ENCODE data around the gene FOXP1.

DNA sequence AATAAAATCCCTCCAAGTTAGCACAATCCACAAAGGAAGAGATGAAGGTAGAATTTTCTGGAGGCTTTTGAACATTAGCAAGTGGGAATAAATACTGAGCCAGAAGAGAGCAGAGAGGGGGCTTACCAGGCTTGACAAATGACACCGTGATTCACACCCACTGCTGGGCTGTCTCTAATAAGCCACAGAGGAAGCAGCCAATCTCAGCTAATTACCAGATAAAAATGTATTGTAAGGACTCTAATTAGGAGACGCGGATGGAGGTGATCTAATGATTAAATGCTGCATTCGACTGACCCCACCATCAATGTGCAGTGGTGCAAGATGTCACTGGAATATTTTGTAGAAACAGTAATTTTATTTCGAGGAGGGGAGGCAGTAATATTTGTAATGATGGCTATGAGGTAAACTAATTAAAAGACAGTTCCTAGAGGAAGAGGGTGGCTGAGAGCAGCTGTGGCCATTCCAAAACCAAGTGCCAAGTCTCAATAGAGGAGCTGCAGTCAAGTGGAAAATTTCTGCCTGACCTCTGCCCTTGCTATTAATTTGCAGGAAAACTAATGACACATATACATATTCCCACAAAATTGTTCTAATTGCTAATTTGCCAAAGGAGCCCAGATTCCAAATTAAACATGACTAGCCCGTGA lies 602.2 kb downstream of the FOXP1 start:
- TF ChIP-seq, protein P1, sequence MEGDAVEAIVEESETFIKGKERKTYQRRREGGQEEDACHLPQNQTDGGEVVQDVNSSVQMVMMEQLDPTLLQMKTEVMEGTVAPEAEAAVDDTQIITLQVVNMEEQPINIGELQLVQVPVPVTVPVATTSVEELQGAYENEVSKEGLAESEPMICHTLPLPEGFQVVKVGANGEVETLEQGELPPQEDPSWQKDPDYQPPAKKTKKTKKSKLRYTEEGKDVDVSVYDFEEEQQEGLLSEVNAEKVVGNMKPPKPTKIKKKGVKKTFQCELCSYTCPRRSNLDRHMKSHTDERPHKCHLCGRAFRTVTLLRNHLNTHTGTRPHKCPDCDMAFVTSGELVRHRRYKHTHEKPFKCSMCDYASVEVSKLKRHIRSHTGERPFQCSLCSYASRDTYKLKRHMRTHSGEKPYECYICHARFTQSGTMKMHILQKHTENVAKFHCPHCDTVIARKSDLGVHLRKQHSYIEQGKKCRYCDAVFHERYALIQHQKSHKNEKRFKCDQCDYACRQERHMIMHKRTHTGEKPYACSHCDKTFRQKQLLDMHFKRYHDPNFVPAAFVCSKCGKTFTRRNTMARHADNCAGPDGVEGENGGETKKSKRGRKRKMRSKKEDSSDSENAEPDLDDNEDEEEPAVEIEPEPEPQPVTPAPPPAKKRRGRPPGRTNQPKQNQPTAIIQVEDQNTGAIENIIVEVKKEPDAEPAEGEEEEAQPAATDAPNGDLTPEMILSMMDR (CRISPR knock-in tag; IDR thresholded peaks at IDR 0.05) = no peak
- TF ChIP-seq, protein P2, sequence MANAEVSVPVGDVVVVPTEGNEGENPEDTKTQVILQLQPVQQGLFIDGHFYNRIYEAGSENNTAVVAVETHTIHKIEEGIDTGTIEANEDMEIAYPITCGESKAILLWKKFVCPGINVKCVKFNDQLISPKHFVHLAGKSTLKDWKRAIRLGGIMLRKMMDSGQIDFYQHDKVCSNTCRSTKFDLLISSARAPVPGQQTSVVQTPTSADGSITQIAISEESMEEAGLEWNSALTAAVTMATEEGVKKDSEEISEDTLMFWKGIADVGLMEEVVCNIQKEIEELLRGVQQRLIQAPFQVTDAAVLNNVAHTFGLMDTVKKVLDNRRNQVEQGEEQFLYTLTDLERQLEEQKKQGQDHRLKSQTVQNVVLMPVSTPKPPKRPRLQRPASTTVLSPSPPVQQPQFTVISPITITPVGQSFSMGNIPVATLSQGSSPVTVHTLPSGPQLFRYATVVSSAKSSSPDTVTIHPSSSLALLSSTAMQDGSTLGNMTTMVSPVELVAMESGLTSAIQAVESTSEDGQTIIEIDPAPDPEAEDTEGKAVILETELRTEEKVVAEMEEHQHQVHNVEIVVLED (CRISPR knock-in tag; IDR thresholded peaks at IDR 0.05; ENCODE audit: borderline replicate concordance) = no peak
- TF ChIP-seq, protein P3, sequence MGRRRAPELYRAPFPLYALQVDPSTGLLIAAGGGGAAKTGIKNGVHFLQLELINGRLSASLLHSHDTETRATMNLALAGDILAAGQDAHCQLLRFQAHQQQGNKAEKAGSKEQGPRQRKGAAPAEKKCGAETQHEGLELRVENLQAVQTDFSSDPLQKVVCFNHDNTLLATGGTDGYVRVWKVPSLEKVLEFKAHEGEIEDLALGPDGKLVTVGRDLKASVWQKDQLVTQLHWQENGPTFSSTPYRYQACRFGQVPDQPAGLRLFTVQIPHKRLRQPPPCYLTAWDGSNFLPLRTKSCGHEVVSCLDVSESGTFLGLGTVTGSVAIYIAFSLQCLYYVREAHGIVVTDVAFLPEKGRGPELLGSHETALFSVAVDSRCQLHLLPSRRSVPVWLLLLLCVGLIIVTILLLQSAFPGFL (CRISPR knock-in tag; IDR thresholded peaks at IDR 0.05) = no peak
- TF ChIP-seq, protein P4, sequence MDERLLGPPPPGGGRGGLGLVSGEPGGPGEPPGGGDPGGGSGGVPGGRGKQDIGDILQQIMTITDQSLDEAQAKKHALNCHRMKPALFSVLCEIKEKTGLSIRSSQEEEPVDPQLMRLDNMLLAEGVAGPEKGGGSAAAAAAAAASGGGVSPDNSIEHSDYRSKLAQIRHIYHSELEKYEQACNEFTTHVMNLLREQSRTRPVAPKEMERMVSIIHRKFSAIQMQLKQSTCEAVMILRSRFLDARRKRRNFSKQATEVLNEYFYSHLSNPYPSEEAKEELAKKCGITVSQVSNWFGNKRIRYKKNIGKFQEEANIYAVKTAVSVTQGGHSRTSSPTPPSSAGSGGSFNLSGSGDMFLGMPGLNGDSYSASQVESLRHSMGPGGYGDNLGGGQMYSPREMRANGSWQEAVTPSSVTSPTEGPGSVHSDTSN (CRISPR knock-in tag; IDR thresholded peaks at IDR 0.05) = no peak
- TF ChIP-seq ZKSCAN8 (CRISPR knock-in tag; IDR thresholded peaks at IDR 0.05; ENCODE audit: borderline replicate concordance) (no peak), EP300 (IDR thresholded peaks at IDR 0.05; ENCODE audit: low read depth in 2 of 2, low read length in 2 of 2) (no peak), EP300 (CRISPR knock-in tag; IDR thresholded peaks at IDR 0.05; ENCODE audit: borderline replicate concordance) (no peak), RAD51 (IDR thresholded peaks at IDR 0.05; ENCODE audit: borderline replicate concordance) (no peak)
- TF ChIP-seq, protein P5, sequence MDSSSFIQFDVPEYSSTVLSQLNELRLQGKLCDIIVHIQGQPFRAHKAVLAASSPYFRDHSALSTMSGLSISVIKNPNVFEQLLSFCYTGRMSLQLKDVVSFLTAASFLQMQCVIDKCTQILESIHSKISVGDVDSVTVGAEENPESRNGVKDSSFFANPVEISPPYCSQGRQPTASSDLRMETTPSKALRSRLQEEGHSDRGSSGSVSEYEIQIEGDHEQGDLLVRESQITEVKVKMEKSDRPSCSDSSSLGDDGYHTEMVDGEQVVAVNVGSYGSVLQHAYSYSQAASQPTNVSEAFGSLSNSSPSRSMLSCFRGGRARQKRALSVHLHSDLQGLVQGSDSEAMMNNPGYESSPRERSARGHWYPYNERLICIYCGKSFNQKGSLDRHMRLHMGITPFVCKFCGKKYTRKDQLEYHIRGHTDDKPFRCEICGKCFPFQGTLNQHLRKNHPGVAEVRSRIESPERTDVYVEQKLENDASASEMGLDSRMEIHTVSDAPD (CRISPR knock-in tag; IDR thresholded peaks at IDR 0.05) = no peak
- TF ChIP-seq, protein P6, sequence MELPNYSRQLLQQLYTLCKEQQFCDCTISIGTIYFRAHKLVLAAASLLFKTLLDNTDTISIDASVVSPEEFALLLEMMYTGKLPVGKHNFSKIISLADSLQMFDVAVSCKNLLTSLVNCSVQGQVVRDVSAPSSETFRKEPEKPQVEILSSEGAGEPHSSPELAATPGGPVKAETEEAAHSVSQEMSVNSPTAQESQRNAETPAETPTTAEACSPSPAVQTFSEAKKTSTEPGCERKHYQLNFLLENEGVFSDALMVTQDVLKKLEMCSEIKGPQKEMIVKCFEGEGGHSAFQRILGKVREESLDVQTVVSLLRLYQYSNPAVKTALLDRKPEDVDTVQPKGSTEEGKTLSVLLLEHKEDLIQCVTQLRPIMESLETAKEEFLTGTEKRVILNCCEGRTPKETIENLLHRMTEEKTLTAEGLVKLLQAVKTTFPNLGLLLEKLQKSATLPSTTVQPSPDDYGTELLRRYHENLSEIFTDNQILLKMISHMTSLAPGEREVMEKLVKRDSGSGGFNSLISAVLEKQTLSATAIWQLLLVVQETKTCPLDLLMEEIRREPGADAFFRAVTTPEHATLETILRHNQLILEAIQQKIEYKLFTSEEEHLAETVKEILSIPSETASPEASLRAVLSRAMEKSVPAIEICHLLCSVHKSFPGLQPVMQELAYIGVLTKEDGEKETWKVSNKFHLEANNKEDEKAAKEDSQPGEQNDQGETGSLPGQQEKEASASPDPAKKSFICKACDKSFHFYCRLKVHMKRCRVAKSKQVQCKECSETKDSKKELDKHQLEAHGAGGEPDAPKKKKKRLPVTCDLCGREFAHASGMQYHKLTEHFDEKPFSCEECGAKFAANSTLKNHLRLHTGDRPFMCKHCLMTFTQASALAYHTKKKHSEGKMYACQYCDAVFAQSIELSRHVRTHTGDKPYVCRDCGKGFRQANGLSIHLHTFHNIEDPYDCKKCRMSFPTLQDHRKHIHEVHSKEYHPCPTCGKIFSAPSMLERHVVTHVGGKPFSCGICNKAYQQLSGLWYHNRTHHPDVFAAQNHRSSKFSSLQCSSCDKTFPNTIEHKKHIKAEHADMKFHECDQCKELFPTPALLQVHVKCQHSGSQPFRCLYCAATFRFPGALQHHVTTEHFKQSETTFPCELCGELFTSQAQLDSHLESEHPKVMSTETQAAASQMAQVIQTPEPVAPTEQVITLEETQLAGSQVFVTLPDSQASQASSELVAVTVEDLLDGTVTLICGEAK (IDR thresholded peaks at IDR 0.05) = no peak
- TF ChIP-seq, protein P6 (CRISPR knock-in tag; IDR thresholded peaks at IDR 0.05) = no peak
- TF ChIP-seq, protein P7, sequence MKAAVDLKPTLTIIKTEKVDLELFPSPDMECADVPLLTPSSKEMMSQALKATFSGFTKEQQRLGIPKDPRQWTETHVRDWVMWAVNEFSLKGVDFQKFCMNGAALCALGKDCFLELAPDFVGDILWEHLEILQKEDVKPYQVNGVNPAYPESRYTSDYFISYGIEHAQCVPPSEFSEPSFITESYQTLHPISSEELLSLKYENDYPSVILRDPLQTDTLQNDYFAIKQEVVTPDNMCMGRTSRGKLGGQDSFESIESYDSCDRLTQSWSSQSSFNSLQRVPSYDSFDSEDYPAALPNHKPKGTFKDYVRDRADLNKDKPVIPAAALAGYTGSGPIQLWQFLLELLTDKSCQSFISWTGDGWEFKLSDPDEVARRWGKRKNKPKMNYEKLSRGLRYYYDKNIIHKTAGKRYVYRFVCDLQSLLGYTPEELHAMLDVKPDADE (CRISPR knock-in tag; IDR thresholded peaks at IDR 0.05) = no peak
